HG02852 (cell line): ENCODE measurements around the gene SYT14.
A peak's percentile ranks its signal among the peaks of the same experiment; 100 is the strongest.
"Not testable (repeated sequence)": the region's sequence is repeated elsewhere in the genome, so short reads cannot be mapped to it uniquely, and the experiment has no call there.

ENCODE experiments used
- ATAC-seq: cut with Tn5 transposase; IDR thresholded peaks from one replicate; pipeline ENCODE4 v1.9.1; 2021; ENCODE audit warnings: mild to moderate bottlenecking, moderate library complexity; ENCODE audit not compliant: unreplicated experiment

The SYT14 gene

DNA sequence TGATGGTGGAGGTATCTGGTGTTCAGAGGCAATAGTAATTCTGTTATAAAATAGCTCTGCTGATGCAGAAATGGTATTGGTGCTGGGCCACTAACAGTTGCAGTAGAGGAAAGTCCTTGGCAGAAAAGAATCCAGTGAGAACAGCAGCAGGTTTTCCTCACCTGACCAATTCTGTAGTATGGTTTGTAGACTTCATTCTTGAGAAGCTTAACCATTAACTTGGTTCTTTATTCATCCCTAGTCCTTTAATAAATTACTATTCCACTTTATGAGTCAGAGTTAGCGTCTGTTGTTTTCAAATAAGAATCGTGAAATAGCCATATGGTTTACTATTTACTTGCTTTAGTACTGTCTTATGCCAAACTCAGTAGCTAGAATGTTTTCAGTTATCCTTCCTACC lies 166.1 kb downstream of the SYT14 start:
- ATAC-seq: no peak

GRCh38 chr1:210112906-210113305 lies 174.9 kb downstream of the SYT14 start:
- ATAC-seq: not testable (repeated sequence)

DNA sequence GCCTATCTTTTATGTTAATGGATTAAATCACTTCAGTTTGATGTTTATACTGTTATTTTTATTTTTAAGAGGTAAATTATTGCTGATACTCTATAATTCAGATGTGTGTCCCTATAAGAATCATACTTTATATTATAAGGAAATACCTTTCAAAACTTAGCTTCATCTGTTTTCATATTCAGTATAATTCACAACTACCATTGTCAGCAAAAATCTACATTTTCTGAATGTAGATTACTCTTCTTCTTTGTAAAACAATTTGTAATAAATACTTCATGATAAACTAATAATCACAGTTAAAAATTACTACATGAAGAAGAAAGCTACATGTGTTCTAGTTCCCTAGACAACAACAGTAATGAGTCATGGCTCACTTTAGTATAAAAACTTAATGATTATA lies 179.2 kb downstream of the SYT14 start:
- no peak for ATAC-seq

- no peak for ATAC-seq
These were observed 179.7 kb downstream of the SYT14 start for GRCh38 chr1:210117681-210118170.

DNA sequence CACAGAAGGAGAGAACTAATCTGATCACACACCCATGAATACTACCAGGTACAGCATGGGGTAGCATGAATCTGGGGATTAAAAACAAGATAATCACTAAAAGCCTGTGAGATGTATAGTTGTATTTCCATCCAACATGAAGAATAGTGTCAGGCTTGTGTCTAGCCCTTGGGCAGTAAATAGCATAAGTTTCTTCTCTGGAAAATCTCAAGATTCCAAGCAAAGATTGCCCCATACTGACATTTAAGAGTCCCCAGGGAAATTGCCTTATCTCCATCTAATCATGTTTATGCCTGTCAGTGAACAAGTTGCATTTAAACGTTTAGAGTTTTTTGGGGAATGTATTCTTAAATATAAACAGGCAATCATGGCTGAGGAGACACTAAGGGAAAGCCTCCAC lies 185.4 kb downstream of the SYT14 start:
- no peak for ATAC-seq

GRCh38 chr1:210123924-210124589 lies 186.0 kb downstream of the SYT14 start:
- no peak for ATAC-seq

DNA sequence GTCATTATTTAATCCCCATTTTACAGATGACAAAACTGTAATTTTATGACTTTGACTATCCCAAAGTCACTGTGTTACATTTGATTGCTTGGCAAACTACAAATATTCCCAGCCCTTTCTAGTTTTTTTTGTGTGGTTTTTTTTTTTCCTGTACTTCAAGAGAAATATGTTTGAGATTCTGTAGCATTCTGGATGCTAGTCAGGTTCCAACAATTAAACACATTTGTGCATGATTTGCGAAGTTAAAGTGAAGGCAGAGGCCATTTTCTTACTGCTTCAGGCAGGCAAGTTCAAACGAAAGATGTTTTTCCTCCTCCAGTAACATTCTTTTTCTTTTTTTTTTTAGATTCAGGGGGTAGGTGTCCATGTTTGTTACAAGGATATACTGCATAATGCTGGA lies 186.7 kb downstream of the SYT14 start:
- ATAC-seq: no peak

GRCh38 chr1:210125143-210125542 lies 187.1 kb downstream of the SYT14 start:
- ATAC-seq: no peak

DNA sequence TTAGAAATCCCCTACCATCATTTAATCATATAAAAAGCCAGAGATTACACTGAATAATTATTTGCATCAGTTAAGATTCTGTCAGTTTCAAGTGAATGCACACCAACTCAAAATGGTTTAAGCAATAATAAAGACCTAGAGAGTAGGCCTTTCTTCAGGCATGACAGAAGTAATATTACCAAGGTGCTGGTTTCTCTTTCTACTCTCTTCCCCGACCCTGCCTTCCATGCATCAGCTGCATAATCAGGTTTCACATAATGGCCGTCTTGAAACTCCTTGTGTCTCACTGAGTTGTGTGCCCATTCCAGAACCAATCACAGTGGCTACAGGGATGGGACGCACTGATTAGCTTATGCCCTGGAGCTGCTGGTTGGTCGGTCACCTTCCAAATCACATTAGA lies 191.1 kb downstream of the SYT14 start:
- no peak for ATAC-seq

GRCh38 chr1:210129759-210130158 lies 191.7 kb downstream of the SYT14 start:
- peak; percentile 90 for ATAC-seq

- no peak for ATAC-seq
These were observed 194.6 kb downstream of the SYT14 start for GRCh38 chr1:210132582-210132981.

DNA sequence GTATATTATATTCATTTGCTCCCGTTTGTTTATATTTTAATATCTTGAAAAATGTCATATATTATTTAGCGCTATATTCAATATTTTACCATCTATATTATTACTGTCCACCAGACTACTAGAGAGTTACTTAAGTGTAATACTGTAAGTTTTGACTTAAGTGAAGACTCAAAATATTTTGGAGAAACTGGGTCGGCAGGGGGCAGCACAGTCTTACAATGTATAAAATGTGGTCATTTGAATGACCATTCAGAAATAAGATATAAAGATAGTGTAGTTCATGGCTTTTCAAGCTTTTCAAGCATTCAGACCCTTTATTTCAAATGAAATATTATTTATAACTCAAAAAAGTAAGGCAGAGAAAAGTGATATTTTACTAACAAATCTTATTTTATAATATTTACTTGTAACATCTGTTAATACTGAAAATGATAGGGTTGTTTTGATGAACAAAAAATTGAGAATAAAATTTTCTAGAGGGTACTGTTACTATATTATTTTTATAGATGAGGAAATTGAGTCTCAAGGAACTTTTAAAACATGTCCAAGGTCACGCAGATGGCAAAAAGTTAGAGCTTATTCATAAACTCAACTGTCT lies 205.5 kb downstream of the SYT14 start:
- ATAC-seq: no peak

- no peak for ATAC-seq
These were observed 206.7 kb downstream of the SYT14 start for GRCh38 chr1:210144736-210145135.

DNA sequence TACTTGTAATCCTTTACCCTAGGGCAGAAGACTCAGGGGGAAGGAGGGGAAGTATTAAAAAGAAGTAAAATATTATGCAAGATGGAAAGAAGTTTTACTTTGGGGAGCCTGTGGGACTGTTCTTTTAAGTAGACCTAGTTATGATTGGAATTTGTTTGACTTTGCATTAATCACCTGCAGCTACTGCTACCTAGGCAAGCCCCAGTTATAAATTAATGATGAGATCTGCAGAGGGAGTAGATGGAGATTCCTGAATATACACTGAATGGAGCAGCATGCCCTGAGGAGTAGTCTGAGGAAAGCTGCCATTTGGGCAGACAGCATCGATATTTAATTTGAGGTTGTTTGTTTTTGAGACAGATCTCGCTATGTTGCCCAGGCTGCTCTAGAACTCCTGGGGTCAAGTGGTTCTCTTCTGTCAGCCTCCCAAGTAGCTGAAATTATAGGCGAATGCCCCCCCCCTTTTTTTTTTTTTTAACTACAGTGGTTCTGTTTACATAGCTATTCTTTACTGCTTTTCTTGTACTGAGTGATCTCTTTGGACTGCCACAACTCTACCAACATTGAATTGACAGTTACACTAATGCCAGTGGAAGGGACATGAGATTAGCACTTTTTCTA lies 213.1 kb downstream of the SYT14 start:
- no peak for ATAC-seq

GRCh38 chr1:210159211-210159610 lies 221.2 kb downstream of the SYT14 start:
- no peak for ATAC-seq

GRCh38 chr1:210170220-210170619 lies 232.2 kb downstream of the SYT14 start:
- ATAC-seq: no peak

DNA sequence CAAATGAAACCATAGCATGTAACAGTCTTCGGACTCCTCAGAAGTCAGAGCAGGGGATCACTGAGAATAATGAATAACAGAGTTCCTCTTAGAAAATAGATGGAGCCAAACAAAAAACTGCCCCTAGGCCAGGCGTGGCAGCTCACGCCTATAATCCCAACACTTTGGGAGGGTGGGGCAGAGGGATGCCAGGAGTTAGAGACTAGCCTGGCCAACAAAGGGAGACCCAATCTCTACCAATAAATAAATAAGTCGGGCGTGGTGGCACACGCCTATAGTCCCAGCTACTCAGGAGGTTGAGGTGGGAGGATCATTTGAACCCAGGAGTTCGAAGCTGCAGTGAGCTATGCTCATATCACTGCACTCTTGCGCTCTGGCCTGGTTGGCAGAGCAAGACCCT lies 236.1 kb downstream of the SYT14 start:
- ATAC-seq: no peak

GRCh38 chr1:210185063-210185462 lies 247.0 kb downstream of the SYT14 start:
- ATAC-seq: no peak

DNA sequence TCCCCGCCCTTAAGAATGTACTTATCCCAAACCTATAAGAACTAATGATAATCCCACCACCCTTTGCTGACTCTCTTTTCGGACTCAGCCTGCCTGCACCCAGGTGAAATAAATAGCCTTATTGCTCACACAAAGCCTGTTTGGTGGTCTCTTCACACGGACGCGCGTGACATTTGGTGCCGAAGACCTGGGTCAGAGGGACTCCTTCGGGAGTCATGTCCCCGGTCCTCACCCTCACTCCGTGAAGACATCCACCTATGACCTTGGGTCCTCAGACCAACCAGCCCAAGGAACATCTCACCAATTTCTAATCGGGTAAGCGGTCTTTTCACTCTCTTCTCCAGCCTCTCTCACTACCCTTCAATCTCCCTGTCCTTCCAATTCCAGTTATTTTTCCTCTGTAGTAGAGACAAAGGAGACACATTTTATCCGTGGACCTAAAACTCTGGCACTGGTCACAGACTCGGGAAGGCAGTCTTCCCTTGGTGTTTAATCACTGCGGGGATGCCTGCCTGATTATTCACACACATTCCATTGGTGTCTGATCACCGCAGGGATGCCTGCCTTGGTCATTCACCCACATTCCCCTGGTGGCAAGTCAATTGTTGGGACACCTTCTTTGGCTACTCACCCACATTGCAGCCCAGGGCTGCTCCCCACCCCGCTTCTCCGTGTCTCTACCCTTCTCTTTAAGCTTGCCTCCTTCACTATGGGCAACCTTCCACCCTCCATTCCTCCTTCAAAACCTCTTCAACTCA lies 250.0 kb downstream of the SYT14 start:
- ATAC-seq: not testable (repeated sequence)

GRCh38 chr1:210189426-210189825 lies 251.4 kb downstream of the SYT14 start:
- no peak for ATAC-seq

- ATAC-seq: no peak
These were observed 257.7 kb downstream of the SYT14 start for GRCh38 chr1:210195635-210196160.
